Bone marrow (tissue), 2 donors: ENCODE results near the gene NMT1.
"Not testable (repeated sequence)": the region's sequence is repeated elsewhere in the genome, so short reads cannot be mapped to it uniquely, and the experiment has no call there.

Experiments used
- DNase-seq, 2 donors: peaks; one replicate each; lab custom pipeline; 2025; lab: John Stamatoyannopoulos, UW

The NMT1 gene

DNA sequence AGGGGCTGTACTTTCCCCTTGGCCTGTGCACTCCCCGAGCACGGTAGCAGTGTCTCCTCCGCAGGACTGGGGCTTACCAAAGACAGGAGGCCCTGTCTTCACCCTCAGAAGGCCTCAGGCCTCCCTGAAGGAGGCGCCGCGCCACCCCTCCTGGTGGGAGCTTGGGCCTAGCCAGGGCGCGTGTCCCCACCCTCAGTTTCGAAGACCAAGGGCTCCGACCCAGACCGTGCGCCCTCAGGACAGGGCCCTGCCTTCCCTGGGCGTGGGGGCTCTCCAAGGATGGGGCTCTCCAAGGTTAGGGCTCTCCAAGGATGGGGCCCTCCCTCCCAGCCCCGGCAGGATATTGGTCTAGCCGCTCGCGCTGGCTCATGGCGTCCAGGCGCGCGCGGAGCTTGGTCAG is 59.4 kb downstream of the NMT1 start:
- DNase-seq = no peak

- no peak for DNase-seq
Measured at GRCh38 chr17:45121055-45121454, 59.9 kb downstream of the NMT1 start.

GRCh38 chr17:45123076-45123770 is 62.1 kb downstream of the NMT1 start:
- DNase-seq = no peak

DNA sequence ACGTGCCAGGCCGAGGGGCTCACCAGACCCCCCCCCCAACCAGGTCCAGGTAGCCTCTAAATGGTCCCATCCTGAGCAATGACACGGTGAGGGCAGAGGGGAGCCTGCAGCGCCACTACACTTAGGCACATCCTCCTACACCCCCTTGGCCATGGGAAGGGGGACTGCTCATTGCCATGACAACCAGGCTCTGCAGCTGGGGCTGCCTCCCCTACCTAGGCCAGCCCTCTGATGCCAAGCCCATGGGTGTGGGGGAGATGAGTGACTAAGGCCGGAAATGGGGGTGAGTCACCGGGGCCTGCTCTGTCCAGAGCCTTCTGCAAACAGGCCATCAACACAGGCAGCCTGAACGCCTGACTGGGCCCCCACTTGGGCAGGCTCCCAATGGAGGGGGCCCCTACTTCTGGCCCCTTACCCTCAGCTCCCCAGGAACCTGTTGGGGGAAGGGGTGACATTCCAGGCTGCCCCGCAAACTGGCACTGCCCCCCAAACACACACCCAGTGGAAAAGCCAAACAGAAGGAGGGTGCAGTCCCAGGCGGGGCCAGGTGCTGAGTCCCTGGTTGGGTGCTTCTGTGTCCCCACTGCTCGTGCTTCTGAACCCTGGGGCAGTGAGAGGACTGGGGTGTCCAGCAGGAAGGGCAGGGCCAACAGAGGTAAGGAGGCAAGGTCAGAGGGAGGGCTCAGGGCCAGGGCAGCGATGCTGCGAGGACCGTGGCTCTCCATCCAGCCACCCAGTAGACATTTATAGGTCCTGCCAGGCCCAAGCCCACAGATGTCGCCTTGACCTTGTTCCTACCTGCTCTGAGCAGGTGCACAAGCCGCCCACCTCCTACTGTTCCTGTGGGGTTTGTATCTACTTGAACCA is 63.0 kb downstream of the NMT1 start:
- peak; percentile 52 to 91 for DNase-seq

DNA sequence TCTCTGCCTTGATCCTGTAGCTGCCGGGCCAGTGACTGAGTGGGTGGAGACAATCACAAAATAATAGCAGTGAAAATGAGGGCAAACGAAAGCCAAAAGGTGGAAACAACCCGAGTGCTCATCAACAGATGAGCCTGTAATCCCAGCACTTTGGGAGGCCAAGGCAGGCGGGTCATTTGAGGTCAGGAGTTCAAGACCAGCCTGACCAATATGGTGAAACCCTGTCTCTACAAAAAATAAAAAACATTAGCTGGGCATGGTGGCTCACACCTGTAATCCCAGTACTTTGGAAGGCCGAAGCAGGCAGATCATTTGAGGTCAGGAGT is 63.6 kb downstream of the NMT1 start:
- not testable (repeated sequence) for DNase-seq

GRCh38 chr17:45125509-45125908 is 64.4 kb downstream of the NMT1 start:
- DNase-seq = no peak

DNA sequence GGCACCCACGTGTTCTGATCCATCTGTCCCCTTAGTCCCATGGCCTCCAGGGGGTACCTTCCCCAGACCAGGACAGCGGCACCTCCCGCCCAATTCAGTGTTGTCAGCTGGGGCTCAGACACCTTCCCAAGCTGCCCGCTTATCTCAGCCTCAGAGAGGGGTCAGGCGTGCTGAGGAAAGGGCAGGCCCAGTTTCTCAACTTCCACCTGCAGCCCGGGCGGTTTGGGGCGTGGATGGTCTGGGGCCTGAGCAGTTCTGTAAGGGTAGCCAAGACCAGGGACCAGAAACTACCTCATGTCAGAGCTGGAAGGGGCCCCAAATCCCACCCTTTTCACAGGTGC is 66.1 kb downstream of the NMT1 start:
- DNase-seq = no peak

GRCh38 chr17:45127548-45128300 is 66.6 kb downstream of the NMT1 start:
- DNase-seq = no peak

GRCh38 chr17:45128331-45128730 is 67.2 kb downstream of the NMT1 start:
- DNase-seq = no peak

GRCh38 chr17:45128989-45129388 is 67.9 kb downstream of the NMT1 start:
- DNase-seq = no peak

GRCh38 chr17:45129426-45129939 is 68.4 kb downstream of the NMT1 start:
- DNase-seq = no peak

DNA sequence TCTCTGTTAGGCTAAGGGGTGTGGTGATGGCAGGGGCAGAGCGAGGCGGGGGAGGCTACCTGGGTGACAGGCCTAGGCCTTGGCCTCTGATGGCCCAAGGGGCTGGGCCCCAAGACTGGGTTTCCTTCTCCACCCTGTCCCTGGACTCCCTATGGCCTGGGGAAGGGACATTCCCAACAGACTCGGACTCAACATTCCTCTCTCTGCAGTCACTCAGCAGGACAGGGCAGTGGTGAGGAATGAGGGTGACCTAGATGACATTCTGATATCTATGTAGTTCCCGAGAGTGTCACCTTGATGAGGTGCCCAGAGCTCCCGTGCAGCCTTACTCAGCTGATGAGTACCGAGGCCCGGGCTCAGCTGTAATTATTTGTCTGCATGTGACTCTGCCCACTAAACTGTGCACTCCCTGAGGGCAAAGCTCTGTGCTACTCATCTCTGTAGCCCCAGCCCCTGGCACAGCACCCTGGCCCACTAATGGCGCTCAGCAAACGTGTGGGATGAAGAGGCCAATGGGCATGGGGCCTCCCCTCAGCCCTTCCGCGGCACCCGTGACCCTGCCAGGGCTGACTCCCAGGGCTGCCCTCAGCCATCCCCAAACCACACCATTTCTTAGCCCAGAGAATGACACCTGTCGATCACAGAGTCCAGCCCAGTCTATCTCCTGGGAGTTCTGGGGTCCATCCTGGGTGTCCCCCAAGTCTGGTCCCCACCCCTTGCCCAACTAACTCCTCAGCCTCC is 69.0 kb downstream of the NMT1 start:
- no peak for DNase-seq

- no peak for DNase-seq
Measured at GRCh38 chr17:45130681-45131615, 69.8 kb downstream of the NMT1 start.

- peak in 1 of 2 donors; percentile 43 for DNase-seq
Measured at GRCh38 chr17:45131616-45132319, 70.7 kb downstream of the NMT1 start.

DNA sequence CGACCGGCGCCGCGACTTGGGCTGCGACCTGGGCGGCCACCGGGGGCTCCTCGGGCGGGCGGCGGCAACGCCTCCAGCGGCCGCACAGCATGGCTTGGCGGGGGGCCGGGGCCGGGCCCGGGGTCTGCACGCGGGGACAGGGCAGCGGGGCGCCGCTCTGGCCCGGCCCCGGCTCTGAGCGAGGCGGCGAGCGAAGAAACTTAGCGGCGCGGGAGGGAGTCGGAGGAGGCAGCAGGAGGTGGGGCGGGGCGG is 71.1 kb downstream of the NMT1 start, which contains the start of gene PLCD3:
PLCD3 (minus strand) TSS at position 196 of the 252 bp plus-strand sequence; CDS start at position 91, 105 bp downstream.
- peak in 1 of 2 donors; percentile 58 for DNase-seq

GRCh38 chr17:45132572-45133463 is 71.7 kb downstream of the NMT1 start:
- peak; percentile 36 to 67 for DNase-seq

DNA sequence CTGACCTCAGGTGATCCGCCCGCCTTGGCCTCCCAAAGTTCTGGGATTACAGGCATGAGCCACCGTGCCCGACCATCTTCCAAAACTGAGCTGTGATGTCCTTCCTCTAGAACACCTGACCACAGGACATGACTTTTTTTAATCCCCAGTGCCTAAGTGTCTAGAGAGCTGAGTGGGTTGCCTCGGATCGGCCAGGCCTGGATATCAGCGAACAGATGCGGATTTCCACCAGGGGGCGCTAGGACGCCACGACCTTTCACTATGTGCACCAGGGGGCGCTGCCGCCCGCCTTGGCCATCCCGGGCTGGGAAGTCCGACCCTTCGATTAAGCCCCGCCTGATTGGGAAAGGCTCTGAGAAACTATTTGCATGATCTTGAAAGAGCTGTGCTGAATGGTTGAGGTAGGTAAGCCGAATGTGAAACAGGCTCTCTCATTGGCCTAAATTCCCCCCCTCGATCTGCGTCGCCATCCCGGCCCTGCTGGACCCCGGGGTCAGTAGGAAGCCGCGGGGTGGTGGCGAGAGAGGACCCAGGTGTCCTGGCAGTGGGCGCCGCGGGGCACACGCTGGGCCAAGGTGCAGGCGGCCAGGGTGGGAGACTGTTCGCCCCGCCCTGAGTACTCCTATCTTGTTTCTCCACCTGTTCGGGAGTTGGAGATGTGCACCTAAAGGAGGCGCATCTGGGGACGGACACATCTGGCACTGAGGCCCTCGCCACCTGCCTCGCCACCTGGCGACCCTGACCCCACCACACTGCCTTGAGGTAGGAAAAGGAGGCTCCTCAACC is 74.3 kb downstream of the NMT1 start, which contains the start of gene ACBD4:
ACBD4 (plus strand) TSS at position 496 of the 786 bp plus-strand sequence. CDS start 458 bp downstream, outside the sequence.
- peak; percentile 90 to 97 for DNase-seq
